ENCODE measurements around the gene EIF2AK3. TPM values are rescaled to one million over a fixed set of nuclear protein-coding genes. Genes with fewer than 3 reads are reported as not detected.

Gene EIF2AK3
- total RNA-seq, 1 experiment from 2014 or later: 21.8 TPM

GRCh38 chr2:88638123-88638650 is 10.9 kb upstream of the EIF2AK3 start:
- Mint-ChIP-seq H3K36me3 (ENCODE audit: insufficient read depth, unreplicated experiment) (no peaks in the 10 kb centered on the region), H3K4me3 (ENCODE audit: unreplicated experiment) (no peak overlapping the region), H3K4me1 (ENCODE audit: insufficient read depth, unreplicated experiment) (peaks cover 11% of the 10 kb centered on the region), H3K9me3 (ENCODE audit: unreplicated experiment) (peaks cover 7% of the 10 kb centered on the region), H3K27ac (ENCODE audit: low read depth, unreplicated experiment) (no peak overlapping the region), H3K27me3 (ENCODE audit: insufficient read depth, unreplicated experiment) (peaks cover 11% of the 10 kb centered on the region)
- TF ChIP-seq CTCF (IDR thresholded peaks at IDR 0.05; ENCODE audit: unreplicated experiment): no peak
- no TSS peak for BruUV-seq (replicated peaks)
- ChIA-PET CTCF (interaction anchor here (1.0 kb wide), 1 partner anchor 34 kb away, joined by 3 read pairs; no protein-coding TSS in a partner anchor), POLR2A (interaction anchor here (0.7 to 1.6 kb wide), 6 partner anchors 10 to 33 kb away, joined by 3 to 9 read pairs (median 4); partner anchors contain the start of gene EIF2AK3)
- no peak for DNase-seq (ENCODE audit: unreplicated experiment)
- intact Hi-C loops (cut with micrococcal nuclease): no loop called here

DNA sequence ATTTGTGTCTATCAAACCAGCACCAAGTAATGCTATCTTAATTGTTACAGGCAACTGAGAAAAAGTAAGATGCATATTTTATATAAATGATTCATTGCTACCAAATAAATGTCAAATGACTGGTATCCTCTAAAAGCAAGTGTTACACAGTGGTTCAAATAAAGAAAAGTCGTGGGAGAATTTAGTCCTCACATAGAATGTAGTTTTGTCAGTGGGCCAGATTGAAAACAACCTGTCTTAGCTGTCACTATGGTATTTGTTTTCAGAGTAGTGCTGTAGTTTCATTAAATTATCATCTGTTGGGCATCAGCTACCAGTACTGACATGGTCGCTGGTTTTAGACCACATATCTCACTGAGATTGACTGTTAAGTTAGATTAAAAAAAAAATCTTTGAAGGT is 10.2 kb upstream of the EIF2AK3 start:
- Mint-ChIP-seq H3K4me1 (ENCODE audit: insufficient read depth, unreplicated experiment) (peaks cover 11% of the 10 kb centered on the region), H3K36me3 (ENCODE audit: insufficient read depth, unreplicated experiment) (no peaks in the 10 kb centered on the region), H3K4me3 (ENCODE audit: unreplicated experiment) (no peak overlapping the region), H3K27ac (ENCODE audit: low read depth, unreplicated experiment) (no peak overlapping the region), H3K9me3 (ENCODE audit: unreplicated experiment) (peaks cover 7% of the 10 kb centered on the region), H3K27me3 (ENCODE audit: insufficient read depth, unreplicated experiment) (peaks cover 11% of the 10 kb centered on the region)
- no TSS peak for BruUV-seq (replicated peaks)
- ChIA-PET CTCF (interaction anchor here (0.7 kb wide), 2 partner anchors 13 to 47 kb away, joined by 3 to 4 read pairs; no protein-coding TSS in a partner anchor), POLR2A (interaction anchor here (1.0 to 1.6 kb wide), 4 partner anchors 10 to 33 kb away, joined by 3 to 9 read pairs (median 4); partner anchors contain the start of gene EIF2AK3)
- no peak for DNase-seq (ENCODE audit: unreplicated experiment)
- intact Hi-C loops (cut with micrococcal nuclease): no loop called here
- TF ChIP-seq CTCF (IDR thresholded peaks at IDR 0.05; ENCODE audit: unreplicated experiment): no peak

GRCh38 chr2:88636026-88636425 is 8.8 kb upstream of the EIF2AK3 start:
- Mint-ChIP-seq H3K4me3 (ENCODE audit: unreplicated experiment) (no peak overlapping the region), H3K4me1 (ENCODE audit: insufficient read depth, unreplicated experiment) (peaks cover 11% of the 10 kb centered on the region), H3K9me3 (ENCODE audit: unreplicated experiment) (peaks cover 7% of the 10 kb centered on the region), H3K36me3 (ENCODE audit: insufficient read depth, unreplicated experiment) (no peaks in the 10 kb centered on the region), H3K27me3 (ENCODE audit: insufficient read depth, unreplicated experiment) (peaks cover 11% of the 10 kb centered on the region), H3K27ac (ENCODE audit: low read depth, unreplicated experiment) (no peak overlapping the region)
- CTCF ChIA-PET: interaction anchor here (0.5 to 1.6 kb wide), 4 partner anchors 28 to 37 kb away, joined by 3 read pairs; no protein-coding TSS in a partner anchor
- TF ChIP-seq CTCF (IDR thresholded peaks at IDR 0.05; ENCODE audit: unreplicated experiment): no peak
- intact Hi-C loops (cut with micrococcal nuclease): no loop called here
- no TSS peak for BruUV-seq (replicated peaks)
- DNase-seq (ENCODE audit: unreplicated experiment): no peak
- POLR2A ChIA-PET: interaction anchor here (1.0 kb wide), 1 partner anchor 8 kb away, joined by 3 read pairs; no protein-coding TSS in a partner anchor

DNA sequence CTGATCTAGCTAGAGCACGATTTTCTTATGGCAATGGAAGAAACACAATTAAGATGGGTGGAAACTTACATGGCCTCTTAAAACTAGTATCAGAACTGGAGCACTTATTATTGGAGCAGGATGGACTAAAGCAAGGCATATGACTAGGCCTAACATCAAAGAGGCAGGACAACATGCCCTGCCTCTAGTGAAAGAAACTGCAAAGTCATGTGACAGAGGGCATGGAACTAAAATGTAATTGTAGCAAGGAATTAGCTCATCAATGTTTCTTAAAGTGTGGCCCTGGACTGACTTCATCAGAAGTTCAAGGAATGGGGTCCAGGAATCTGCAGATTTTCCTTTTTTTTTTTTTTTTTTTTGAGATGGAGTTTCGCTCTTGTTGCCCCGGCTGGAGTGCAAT is 5.3 kb upstream of the EIF2AK3 start:
- TF ChIP-seq CTCF (IDR thresholded peaks at IDR 0.05; ENCODE audit: unreplicated experiment): no peak
- Mint-ChIP-seq H3K36me3 (ENCODE audit: insufficient read depth, unreplicated experiment) (no peaks in the 10 kb centered on the region), H3K9me3 (ENCODE audit: unreplicated experiment) (no peaks in the 10 kb centered on the region), H3K4me3 (ENCODE audit: unreplicated experiment) (no peak overlapping the region), H3K27me3 (ENCODE audit: insufficient read depth, unreplicated experiment) (no peaks in the 10 kb centered on the region), H3K27ac (ENCODE audit: low read depth, unreplicated experiment) (no peak overlapping the region), H3K4me1 (ENCODE audit: insufficient read depth, unreplicated experiment) (no peaks in the 10 kb centered on the region)
- intact Hi-C loops (cut with micrococcal nuclease): no loop called here
- POLR2A ChIA-PET: interaction anchor here (0.8 kb wide), 1 partner anchor 26 kb away, joined by 3 read pairs; no protein-coding TSS in a partner anchor
- CTCF ChIA-PET: interaction anchor here (0.7 to 3.3 kb wide), 6 partner anchors 9 to 42 kb away, joined by 3 to 15 read pairs (median 4); no protein-coding TSS in a partner anchor
- BruUV-seq (replicated peaks): no TSS peak
- DNase-seq (ENCODE audit: unreplicated experiment): no peak

All from MCF 10A (cell line).